Measurements from ENCODE around the gene DTYMK.

Gene DTYMK

GRCh38 chr2:241724259-241724974 lies 37.8 kb upstream of the DTYMK start:
- TF ChIP-seq, protein P1, sequence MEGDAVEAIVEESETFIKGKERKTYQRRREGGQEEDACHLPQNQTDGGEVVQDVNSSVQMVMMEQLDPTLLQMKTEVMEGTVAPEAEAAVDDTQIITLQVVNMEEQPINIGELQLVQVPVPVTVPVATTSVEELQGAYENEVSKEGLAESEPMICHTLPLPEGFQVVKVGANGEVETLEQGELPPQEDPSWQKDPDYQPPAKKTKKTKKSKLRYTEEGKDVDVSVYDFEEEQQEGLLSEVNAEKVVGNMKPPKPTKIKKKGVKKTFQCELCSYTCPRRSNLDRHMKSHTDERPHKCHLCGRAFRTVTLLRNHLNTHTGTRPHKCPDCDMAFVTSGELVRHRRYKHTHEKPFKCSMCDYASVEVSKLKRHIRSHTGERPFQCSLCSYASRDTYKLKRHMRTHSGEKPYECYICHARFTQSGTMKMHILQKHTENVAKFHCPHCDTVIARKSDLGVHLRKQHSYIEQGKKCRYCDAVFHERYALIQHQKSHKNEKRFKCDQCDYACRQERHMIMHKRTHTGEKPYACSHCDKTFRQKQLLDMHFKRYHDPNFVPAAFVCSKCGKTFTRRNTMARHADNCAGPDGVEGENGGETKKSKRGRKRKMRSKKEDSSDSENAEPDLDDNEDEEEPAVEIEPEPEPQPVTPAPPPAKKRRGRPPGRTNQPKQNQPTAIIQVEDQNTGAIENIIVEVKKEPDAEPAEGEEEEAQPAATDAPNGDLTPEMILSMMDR (IDR thresholded peaks at IDR 0.05; ENCODE audit: borderline replicate concordance, insufficient read depth, low read depth, low read length), result no peak
- H3K4me3 ChIP-seq (ENCODE audit: low read depth, low read length), result no peak overlapping the region

DNA sequence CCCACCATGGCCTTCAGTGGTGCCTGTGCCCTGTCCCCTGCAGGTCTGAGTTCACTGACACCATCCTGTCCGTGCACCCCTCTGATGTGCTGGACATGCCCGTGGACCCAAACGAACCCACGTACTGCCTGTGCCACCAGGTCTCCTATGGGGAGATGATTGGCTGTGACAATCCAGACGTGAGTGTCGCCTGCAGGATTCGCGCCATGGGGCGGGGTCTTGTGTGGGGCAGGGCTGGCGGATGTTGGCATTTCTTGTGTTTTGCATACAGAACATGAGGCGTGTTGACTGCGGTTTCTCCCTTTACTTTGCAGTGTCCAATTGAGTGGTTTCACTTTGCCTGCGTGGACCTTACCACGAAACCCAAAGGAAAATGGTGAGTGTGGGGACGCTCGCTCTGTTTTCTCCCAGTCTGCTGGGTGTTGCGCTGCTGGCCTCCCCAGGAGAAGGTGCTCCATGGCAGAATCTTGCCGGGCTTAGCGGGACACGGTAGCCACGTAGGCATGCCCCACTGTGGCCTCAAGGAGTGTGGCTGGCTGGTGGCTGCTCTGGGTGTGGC lies 36.4 kb upstream of the DTYMK start:
- TF ChIP-seq, protein P1 (IDR thresholded peaks at IDR 0.05; ENCODE audit: borderline replicate concordance, insufficient read depth, low read depth, low read length), result no peak
- no peak overlapping the region for H3K4me3 ChIP-seq (ENCODE audit: low read depth, low read length)

DNA sequence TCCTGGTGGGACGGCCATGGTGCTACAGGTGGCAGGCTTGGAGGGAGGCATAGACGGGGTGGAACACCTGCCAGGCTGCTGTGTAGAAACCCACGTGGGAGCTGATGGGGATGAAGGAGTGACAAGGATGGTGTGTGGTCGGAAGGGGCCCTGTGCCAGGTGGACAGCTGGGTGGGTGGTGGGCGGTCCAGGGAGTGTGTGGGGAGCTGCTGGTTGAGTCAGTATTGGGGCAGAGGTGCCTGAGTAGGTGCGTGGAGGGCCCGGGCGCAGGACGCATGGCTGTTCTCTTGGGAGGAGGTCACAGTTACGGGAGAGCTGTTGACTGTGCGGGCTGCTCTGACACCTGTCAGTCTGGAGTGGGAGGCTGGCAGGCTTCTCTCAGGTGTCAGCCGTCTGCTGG lies 35.2 kb upstream of the DTYMK start:
- no peak overlapping the region for H3K4me3 ChIP-seq (ENCODE audit: low read depth, low read length)
- TF ChIP-seq, protein P1 (IDR thresholded peaks at IDR 0.05; ENCODE audit: borderline replicate concordance, insufficient read depth, low read depth, low read length), result no peak

GRCh38 chr2:241720560-241720959 lies 33.9 kb upstream of the DTYMK start:
- no peak overlapping the region for H3K4me3 ChIP-seq (ENCODE audit: low read depth, low read length)
- TF ChIP-seq, protein P1 (IDR thresholded peaks at IDR 0.05; ENCODE audit: borderline replicate concordance, insufficient read depth, low read depth, low read length), result no peak

DNA sequence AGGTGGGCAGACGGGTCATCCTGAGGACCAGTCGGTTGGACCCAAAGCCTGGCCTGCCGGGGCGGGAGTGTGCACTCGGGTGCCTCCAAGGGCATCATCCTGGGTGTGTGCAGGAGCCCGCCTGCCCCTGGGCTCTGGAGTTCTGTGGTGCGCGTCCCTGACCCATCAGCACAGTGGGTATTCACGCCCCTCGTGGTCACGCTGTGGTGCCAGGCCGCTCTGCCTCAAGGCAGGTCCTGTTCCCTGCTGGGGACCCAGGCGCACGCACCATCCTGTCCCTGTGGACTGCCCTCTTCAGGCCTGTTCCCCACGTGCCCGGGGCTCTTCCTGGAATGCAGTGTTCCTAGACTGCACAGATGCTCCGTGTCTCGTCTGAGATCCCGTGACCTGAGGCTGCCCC lies 33.5 kb upstream of the DTYMK start:
- TF ChIP-seq, protein P1 (IDR thresholded peaks at IDR 0.05; ENCODE audit: borderline replicate concordance, insufficient read depth, low read depth, low read length), result no peak
- H3K4me3 ChIP-seq (ENCODE audit: low read depth, low read length), result no peak overlapping the region

DNA sequence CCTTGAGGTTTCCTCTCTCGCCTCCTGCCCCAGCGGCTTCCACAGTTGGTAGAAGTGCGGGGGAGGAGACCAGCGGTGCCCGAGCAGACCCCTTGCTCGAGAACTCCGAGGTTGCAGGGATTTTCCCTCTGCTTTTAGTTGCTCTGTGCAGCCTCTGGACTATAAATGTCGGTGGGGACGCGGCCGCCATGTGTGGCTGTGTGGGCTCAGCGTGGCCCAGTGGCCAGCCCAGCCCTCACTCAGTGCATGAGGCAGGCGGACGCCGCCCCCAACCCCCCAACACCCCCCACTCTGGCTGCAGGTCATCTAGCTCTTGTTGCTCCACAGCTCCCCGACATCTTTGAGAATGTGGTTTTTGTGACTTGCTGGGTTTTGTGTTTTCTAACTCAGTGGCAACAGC lies 32.5 kb upstream of the DTYMK start:
- H3K4me3 ChIP-seq (ENCODE audit: low read depth, low read length), result no peak overlapping the region
- TF ChIP-seq, protein P1 (IDR thresholded peaks at IDR 0.05; ENCODE audit: borderline replicate concordance, insufficient read depth, low read depth, low read length), result no peak

- TF ChIP-seq, protein P1 (IDR thresholded peaks at IDR 0.05; ENCODE audit: borderline replicate concordance, insufficient read depth, low read depth, low read length), result no peak
- no peak overlapping the region for H3K4me3 ChIP-seq (ENCODE audit: low read depth, low read length)
Measured at GRCh38 chr2:241708879-241709278, 22.3 kb upstream of the DTYMK start.
